GM12872 (cell line): Measurements from ENCODE around the gene CATSPERD.

ENCODE experiments used
- CTCF ChIP-seq: IDR thresholded peaks from 3 replicates; pipeline ENCODE4 v1.5.1; 2011; ENCODE audit warnings: low read depth, mild to moderate bottlenecking, low read length, moderate library complexity; ENCODE audit not compliant: insufficient read depth

Gene CATSPERD

GRCh38 chr19:5822181-5822844, 101.9 kb downstream of the CATSPERD start:
- TF ChIP-seq CTCF, result no peak

- no peak for TF ChIP-seq CTCF
Measured at GRCh38 chr19:5823579-5824281, 103.3 kb downstream of the CATSPERD start.

- no peak for TF ChIP-seq CTCF
Measured at GRCh38 chr19:5824751-5825150, 104.3 kb downstream of the CATSPERD start.

- TF ChIP-seq CTCF, result no peak
Measured at GRCh38 chr19:5825178-5825577, 104.7 kb downstream of the CATSPERD start.

- no peak for TF ChIP-seq CTCF
Measured at GRCh38 chr19:5826531-5827341, 106.3 kb downstream of the CATSPERD start.

GRCh38 chr19:5827342-5827890, 107.0 kb downstream of the CATSPERD start:
- no peak for TF ChIP-seq CTCF
